ENCODE data around the gene GPAT2. TPM values are rescaled to one million over a fixed set of nuclear protein-coding genes. Genes with fewer than 3 reads are reported as not detected.

The GPAT2 gene
- total and polyA plus RNA-seq, 2 of the 4 experiments (the other 2 are of a cell fraction), result 0.36 to 0.53 TPM

- Histone ChIP-seq H2BK20ac (ENCODE audit: low read depth, low read length) (no peak overlapping the region), H4K5ac (ENCODE audit: low read depth, low read length) (no peak overlapping the region), H4K8ac (ENCODE audit: low read depth in 2 of 2, low read length in 2 of 2) (no peak overlapping the region), H3K14ac (replicated peaks; ENCODE audit: low read depth, low read length) (no peak overlapping the region), H3K9me1 (ENCODE audit: insufficient read depth, low read length) (no peaks in the 10 kb centered on the region), H2BK5ac (ENCODE audit: low read depth, low read length, poor library complexity, severe bottlenecking) (no peak overlapping the region), H3K4me2 (ENCODE audit: low read depth, low read length) (no peak overlapping the region), H2BK120ac (ENCODE audit: low read depth, low read length) (no peak overlapping the region), H3K4ac (ENCODE audit: low read depth, low read length) (no peak overlapping the region), H2AFZ (replicated peaks; ENCODE audit: low read length, poor library complexity) (no peak overlapping the region), H4K20me1 (ENCODE audit: insufficient read depth, low read length) (no peaks in the 10 kb centered on the region), H4K91ac (ENCODE audit: insufficient read depth, low read depth, low read length) (no peak overlapping the region), H2AK9ac (replicated peaks; ENCODE audit: low read depth, low read length, poor library complexity) (no peak overlapping the region), H3K79me1 (ENCODE audit: low read depth in 1 of 2, low read length in 2 of 2) (no peaks in the 10 kb centered on the region), H3K27ac (ENCODE audit: insufficient read depth, low read length) (no peak overlapping the region), H3K9me3 (ENCODE audit: control insufficient read depth, insufficient read depth, low read length) (peaks cover 10% of the 10 kb centered on the region), H3K18ac (ENCODE audit: low read depth, low read length) (no peak overlapping the region), H3K4me3 (ENCODE audit: insufficient read depth, low read depth, low read length) (no peak overlapping the region), H2BK15ac (ENCODE audit: low read depth, low read length) (no peak overlapping the region), H3K27me3 (ENCODE audit: control insufficient read depth, insufficient read depth, low read length) (peaks cover 20% of the 10 kb centered on the region; the same call in 1 of the 2 replicates), H3K9ac (ENCODE audit: low read depth, low read length) (no peak overlapping the region), H3K23ac (ENCODE audit: low read depth, low read length) (no peak overlapping the region), H2AK5ac (ENCODE audit: low read depth, low read length) (no peak overlapping the region), H3K56ac (ENCODE audit: extremely low read depth, insufficient read depth, low read length) (no peak overlapping the region), H3K4me1 (ENCODE audit: control insufficient read depth, insufficient read depth, low read length) (no peaks in the 10 kb centered on the region), H3K36me3 (ENCODE audit: control insufficient read depth, insufficient read depth, low read length) (no peaks in the 10 kb centered on the region)
- ChIA-PET CTCF (no interaction called here), POLR2A (ENCODE audit: unreplicated experiment) (no interaction called here)
- BruUV-seq (replicated peaks), result no TSS peak
- WGBS, 2 experiments (ENCODE audit: extremely low coverage in 2 of 2, insufficient read length in 1 of 2), result 38% methylated on average over 1 of the region's 7 CpGs; no CpG with 5 or more reads in 1 of the 2 experiments
- dilution Hi-C loops (cut with HindIII; ENCODE audit: low sequenced_read_pairs, unreplicated experiment) (no loop called here), intact Hi-C loops (cut with micrococcal nuclease) (no loop called here), in situ Hi-C loops (cut with MboI; ENCODE audit: low sequenced_read_pairs) (loop anchor here (25.0 kb wide), 1 partner anchor 1589 kb away; the partner anchor contains the start of genes ACTR1B and C2orf92)
- TF ChIP-seq ELK1 (IDR thresholded peaks at IDR 0.05; ENCODE audit: borderline replicate concordance, low read depth, low read length), result no peak
- TF ChIP-seq MXI1 (IDR thresholded peaks at IDR 0.05; ENCODE audit: borderline replicate concordance, low read depth, low read length), result no peak
- TF ChIP-seq FOS (IDR thresholded peaks at IDR 0.05; ENCODE audit: low read depth, low read length), result no peak
- TF ChIP-seq CEBPB (IDR thresholded peaks at IDR 0.05; ENCODE audit: low read depth, low read length), result no peak
- TF ChIP-seq MAZ (IDR thresholded peaks at IDR 0.05; ENCODE audit: borderline replicate concordance, low read depth, low read length), result no peak
- TF ChIP-seq RCOR1 (IDR thresholded peaks at IDR 0.05; ENCODE audit: insufficient replicate concordance, low read length), result no peak
- TF ChIP-seq SMC3 (IDR thresholded peaks at IDR 0.05; ENCODE audit: low read depth, low read length), result no peak
- no peak for TF ChIP-seq POLR2A (IDR thresholded peaks at IDR 0.05; ENCODE audit: low read depth, low read length)
- no peak for TF ChIP-seq BHLHE40 (IDR thresholded peaks at IDR 0.05; ENCODE audit: low read depth, low read length)
- TF ChIP-seq CHD1 (IDR thresholded peaks at IDR 0.05; ENCODE audit: low read depth, low read length), result no peak
- no peak for TF ChIP-seq RAD21 (IDR thresholded peaks at IDR 0.05; ENCODE audit: low read length)
- no peak for TF ChIP-seq USF2 (IDR thresholded peaks at IDR 0.05; ENCODE audit: low read depth, low read length)
- no peak for TF ChIP-seq RFX5 (IDR thresholded peaks at IDR 0.05; ENCODE audit: low read depth, low read length)
- no peak for TF ChIP-seq CTCF (conservative IDR thresholded peaks at IDR 0.05; ENCODE audit: low read depth, low read length)
- no peak for TF ChIP-seq MAFK (IDR thresholded peaks at IDR 0.05; ENCODE audit: low read depth, low read length)
- TF ChIP-seq NFE2L2 (IDR thresholded peaks at IDR 0.05; ENCODE audit: low read depth, low read length), result no peak
- DNase-seq, result no peak
- ATAC-seq (ENCODE audit: low read depth), result no peak
These were observed 38.6 kb upstream of the GPAT2 start for GRCh38 chr2:96073170-96073775.

Data from IMR-90 (cell line).